GM19035 (cell line): ENCODE results near the gene RAB3GAP2.
A peak's percentile ranks its signal among the peaks of the same experiment; 100 is the strongest.
"Not testable (repeated sequence)": the region's sequence is repeated elsewhere in the genome, so short reads cannot be mapped to it uniquely, and the experiment has no call there.

Experiments
- ATAC-seq: cut with Tn5 transposase; IDR thresholded peaks from one replicate; pipeline ENCODE4 v1.9.1; 2021; ENCODE audit not compliant: unreplicated experiment

The RAB3GAP2 gene

GRCh38 chr1:220239213-220239612 is 33.0 kb downstream of the RAB3GAP2 start:
- no peak for ATAC-seq

DNA sequence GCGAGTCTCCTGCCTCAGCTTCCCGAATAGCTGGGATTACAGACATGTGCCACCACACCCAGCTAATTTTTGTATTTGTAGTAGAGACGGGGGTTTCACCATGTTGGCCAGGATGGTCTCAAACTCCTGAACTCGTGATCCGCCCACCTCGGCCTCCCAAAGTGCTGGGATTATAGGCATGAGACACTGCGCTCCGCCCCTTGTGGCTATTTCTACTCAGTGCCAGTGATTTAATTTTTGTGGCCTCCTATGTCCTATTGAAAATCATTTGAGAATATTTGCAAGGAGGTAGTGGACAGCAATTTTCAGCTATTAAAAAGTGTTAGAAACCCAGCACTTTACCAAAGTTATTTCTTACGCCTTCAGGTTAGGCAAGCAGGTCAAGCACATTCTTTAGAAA is 36.0 kb downstream of the RAB3GAP2 start:
- not testable (repeated sequence) for ATAC-seq

GRCh38 chr1:220235462-220235861 is 36.8 kb downstream of the RAB3GAP2 start:
- no peak for ATAC-seq

DNA sequence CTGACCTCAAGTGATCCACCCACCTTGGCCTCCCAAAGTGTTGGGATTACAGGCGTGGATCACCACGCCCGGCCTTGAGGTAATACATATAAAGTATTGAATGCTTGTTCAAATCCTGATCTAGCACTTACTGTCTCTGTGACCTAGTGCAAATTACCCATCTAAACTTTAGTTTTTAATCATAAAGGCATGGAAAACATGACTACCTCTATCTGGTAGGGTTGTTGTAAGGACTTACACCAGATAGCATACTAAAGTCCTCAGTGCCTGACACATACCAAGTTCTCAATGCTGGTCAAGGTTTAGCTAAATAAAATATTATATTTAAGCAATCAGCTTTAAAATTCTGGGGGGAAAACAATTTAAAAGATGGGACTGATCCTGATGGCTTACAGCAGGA is 38.3 kb downstream of the RAB3GAP2 start:
- no peak for ATAC-seq

GRCh38 chr1:220229771-220230170 is 42.5 kb downstream of the RAB3GAP2 start:
- no peak for ATAC-seq

DNA sequence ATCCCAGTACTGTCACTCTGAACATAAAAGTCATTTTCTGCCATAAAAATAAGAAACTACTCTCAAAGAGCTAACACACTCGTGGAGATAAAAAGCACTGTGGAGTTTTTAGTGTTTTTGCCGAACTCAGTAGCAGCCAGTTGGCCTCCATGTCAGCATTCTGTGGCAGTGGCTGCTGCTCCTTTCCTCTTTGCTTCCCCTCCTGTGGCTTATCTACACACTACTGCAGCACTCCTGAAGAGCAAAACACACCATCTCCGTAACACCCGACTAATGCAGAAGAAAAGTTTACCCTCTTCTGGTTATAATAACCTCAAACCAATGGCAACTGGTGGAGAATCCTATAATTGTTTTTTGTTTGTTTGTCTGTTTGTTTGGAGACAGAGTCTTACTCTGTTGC is 44.9 kb downstream of the RAB3GAP2 start:
- ATAC-seq: no peak

- no peak for ATAC-seq
Measured at GRCh38 chr1:220226752-220227151, 45.5 kb downstream of the RAB3GAP2 start.

DNA sequence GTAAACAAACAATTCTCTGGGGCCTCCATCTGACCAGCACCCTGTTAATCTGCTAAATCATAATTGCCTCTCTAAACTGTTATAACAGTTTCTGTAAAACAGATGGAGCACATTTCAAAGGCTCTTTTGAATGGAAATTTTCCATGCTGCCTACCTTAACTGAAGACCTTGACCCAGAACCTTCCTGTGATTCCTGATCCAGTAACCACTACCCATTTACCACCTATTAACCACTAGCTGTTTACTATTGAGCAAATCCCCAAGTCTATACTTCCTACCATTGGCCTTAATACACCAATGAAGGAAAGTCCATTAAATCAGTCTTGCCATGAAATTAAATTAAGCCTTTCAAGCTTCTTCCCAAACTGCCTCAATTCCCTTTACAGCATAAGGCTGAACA is 46.3 kb downstream of the RAB3GAP2 start:
- no peak for ATAC-seq

DNA sequence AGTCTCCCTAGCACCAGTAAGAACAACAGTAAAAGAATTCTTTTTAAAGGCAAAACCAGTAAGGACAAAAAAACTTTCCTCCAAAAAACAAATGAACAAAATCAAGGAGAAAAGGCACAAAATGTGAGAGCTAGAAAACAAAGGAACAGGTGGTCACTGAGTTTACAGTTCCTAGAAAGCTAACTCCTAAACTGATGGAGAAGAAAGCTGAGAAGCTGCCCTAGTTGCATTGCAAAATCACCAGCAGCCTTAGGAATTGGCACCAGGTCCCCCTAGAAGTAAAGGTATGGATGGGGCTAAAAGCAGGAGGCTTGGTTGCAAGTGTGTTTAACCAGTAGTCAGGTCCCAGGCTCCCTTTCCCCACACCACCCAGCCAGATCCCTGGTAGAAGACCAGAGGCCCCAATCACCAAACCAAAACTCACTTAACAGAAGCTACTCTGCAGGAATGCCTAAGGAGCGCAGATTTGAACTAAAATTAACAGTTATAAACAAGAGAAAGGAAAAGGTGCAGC is 47.6 kb downstream of the RAB3GAP2 start:
- no peak for ATAC-seq

- no peak for ATAC-seq
Measured at GRCh38 chr1:220224033-220224432, 48.2 kb downstream of the RAB3GAP2 start.

- ATAC-seq: peak; percentile 28
Measured at GRCh38 chr1:220222939-220223338, 49.3 kb downstream of the RAB3GAP2 start.

DNA sequence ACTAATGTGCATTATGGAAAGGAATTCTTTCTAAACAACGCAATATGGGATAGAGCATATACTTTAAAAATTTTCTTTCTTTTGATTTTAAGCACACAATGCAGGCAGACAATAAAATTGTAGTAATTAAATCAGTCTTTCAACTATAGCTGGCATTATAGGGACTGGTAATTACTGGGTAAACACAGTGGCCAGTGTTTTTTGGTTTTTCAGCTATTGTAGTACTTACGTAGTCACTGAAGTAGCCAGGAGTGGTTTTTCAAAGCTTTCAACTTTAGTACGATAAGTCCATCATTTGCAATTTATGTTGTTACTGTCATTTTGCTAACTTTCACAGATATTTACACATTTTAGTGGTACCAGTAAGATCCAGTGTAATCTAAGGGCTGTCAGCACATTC is 50.6 kb downstream of the RAB3GAP2 start:
- no peak for ATAC-seq

DNA sequence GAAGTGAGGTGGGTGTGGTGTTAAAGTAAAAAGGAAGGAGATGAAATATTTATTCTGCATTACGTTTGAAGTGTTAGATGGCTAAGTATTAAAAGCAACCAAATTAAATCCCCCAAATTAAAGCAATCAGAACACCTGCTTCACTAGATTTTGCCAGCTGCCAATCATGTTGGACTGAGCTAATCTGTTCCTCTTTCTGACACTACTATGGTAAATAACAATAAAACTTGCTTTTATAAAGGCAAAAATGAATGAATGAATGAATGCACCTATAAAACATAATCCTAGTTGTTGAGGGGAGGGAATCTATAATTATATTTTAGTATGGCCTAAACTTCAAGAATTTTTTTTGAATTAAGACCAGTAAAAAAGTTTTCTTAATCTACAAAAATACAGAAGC is 51.0 kb downstream of the RAB3GAP2 start:
- no peak for ATAC-seq

DNA sequence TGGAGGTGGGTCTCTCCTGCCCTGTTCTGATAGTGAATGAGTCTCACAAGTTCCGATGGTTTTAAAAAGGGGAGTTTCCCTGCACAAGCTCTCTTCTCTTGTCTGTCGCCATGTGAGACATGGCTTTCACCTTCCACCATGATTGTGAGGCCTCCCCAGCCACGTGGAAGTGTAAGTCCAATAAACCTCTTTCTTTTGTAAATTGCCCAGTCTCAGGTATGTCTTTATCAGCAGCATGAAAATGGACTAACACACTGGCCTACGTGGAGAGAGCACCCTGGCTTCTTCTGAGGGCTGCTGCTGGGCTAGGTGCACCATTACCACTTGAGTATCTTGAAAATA is 51.6 kb downstream of the RAB3GAP2 start:
- not testable (repeated sequence) for ATAC-seq

DNA sequence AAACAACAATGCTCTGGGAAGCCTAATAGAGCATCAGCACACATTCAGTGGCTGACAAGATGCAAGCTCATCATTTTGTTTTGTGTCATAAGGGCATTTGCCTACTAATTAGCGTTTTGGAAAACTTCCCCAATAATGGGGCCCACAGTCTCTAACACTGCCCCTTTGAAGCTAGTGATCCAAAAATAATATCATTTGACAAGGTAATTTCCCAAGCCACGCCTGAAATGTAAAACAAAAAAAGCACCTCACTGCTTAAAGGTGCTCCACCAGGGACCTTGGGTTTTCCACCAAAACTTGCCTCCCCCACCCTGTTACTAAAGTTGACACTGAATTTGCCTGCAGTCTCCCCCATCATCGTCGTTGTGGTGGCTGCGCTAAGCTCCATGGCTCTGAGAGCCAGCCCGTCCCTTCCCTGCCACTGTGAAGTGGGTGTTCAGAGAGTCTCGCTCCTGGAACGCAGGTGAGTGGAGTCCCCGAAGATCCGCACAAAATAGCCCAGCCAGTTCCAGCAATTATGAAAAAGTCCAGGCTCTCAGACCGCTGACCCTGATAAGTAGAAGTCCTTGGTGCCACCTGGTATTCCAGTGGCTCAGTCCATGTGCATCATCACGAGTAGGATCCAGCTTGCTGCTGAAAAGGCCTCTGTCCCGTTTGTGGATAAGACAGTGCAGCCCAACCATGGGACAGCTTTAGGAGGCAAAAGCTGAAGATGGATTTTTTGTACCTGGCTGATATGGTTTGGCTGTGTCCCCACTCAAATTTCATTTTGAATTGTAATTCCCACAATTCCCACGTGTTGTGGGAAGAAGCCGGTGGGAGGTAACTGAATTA is 52.2 kb downstream of the RAB3GAP2 start:
- peak; percentile 51 for ATAC-seq

GRCh38 chr1:220219136-220219442 is 53.2 kb downstream of the RAB3GAP2 start:
- ATAC-seq: no peak

GRCh38 chr1:220218397-220219135 is 53.7 kb downstream of the RAB3GAP2 start:
- peak; percentile 38 for ATAC-seq

DNA sequence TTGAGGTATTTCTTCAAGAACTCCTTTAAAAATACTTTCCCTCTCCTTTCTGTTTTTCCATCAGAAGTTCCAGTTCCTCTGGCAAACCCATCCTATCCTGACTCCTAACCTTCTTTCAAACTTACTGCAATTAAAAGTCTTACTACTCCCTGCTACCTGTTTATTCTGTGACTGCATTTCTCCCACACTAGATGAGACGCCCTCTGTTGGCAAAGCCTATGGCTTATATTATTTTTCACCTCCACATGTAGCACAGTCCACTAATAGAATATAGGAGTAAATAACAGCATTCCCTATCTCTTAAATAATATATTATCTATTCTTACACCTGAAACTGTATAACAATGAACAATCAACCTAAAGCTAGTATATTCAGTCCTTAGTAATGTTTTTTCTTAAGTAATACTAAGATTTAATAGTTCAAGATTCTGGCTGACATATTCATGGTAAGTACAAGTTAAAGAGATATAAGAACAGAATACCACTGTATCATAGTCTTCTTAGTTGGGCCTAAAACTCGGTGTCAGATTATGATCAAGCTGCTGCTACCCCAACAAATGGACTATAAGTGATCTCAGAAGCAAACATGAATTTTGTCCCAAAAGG is 54.8 kb downstream of the RAB3GAP2 start:
- ATAC-seq: no peak

- ATAC-seq: no peak
Measured at GRCh38 chr1:220213382-220213983, 58.8 kb downstream of the RAB3GAP2 start.

DNA sequence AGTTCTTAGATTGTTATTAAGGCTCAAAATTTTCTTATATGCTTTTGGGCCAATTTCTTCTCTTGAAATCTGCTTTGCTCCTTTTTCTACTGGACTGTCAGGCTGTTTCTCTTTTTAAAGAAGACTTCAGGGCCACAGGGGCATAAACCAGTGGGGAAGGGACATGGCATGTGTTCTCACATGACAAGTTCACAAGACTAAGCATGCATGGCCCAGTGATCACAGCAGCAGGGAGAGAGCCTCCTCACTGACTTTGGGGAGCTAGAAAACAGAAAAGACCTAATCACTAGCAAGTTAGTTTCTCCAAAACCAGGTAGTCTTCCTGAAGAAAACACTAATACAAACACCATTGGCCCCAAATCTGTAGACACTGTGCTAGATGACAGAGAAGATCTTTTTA is 64.8 kb downstream of the RAB3GAP2 start:
- ATAC-seq: no peak

DNA sequence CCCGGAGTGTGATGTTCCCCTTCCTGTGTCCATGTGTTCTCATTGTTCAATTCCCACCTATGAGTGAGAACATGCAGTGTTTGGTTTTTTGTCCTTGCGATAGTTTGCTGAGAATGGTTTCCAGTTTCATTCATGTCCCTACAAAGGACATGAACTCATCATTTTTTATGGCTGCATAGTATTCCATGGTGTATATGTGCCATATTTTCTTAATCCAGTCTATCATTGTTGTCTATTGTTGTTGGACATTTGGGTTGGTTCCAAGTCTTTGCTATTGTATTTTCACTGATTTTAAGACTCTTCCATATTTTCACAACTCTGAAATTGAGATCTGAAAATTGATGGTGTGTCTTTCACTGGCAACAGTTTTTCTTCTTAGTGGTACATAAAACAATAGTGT is 67.5 kb downstream of the RAB3GAP2 start:
- ATAC-seq: not testable (repeated sequence)

DNA sequence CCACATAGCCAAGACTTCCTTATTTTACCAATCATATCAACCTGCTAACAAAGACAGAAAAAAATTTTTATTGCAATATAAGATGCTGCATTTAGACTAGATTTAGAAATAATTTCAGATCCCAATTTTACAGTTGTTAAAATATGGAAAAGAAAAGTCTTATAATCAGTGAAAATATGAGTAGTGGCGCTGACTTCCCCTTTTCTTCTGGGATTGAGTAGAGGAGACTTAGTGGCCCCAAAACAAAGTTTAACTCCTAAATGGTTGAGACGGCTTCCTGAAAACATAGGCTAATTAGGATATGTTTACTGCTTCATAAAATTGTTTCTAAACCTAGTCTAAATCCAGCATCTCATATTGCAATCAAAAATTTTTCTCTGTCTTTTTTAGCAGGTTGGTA is 68.4 kb downstream of the RAB3GAP2 start:
- no peak for ATAC-seq
